Astrocyte of the cerebellum (primary cell): ENCODE results near the gene ZBTB2.

Experiments used
- DNase-seq: peaks from one replicate; pipeline ENCODE4 v3.0.0-alpha.2; 2011; ENCODE audit warnings: low read depth
- H3K4me3 ChIP-seq: 2 replicates; pipeline ENCODE4 v1.5.1; 2011; ENCODE audit warnings: mild to moderate bottlenecking, low read depth, low read length, moderate library complexity
- CTCF ChIP-seq: IDR thresholded peaks from 2 replicates; pipeline ENCODE4 v1.5.1; 2012; ENCODE audit warnings: low read length, low read depth, moderate library complexity, mild to moderate bottlenecking; ENCODE audit errors: missing control alignments
- in situ Hi-C: cut with HindIII; loops from 2 replicates; pipeline ENCODE4 v1.10.0; 2017; ENCODE audit warnings: low sequenced_read_pairs

Gene ZBTB2

GRCh38 chr6:151377095-151377494 lies 14.3 kb downstream of the ZBTB2 start:
- TF ChIP-seq CTCF, result no peak
- no peak overlapping the region for H3K4me3 ChIP-seq
- no peak for DNase-seq
- in situ Hi-C loops, result no loop called here

- no peak for DNase-seq
- H3K4me3 ChIP-seq, result no peak overlapping the region
- no peak for TF ChIP-seq CTCF
- in situ Hi-C loops, result no loop called here
These were observed 14.9 kb downstream of the ZBTB2 start for GRCh38 chr6:151376440-151376839.

GRCh38 chr6:151375833-151376232 lies 15.5 kb downstream of the ZBTB2 start:
- DNase-seq, result no peak
- TF ChIP-seq CTCF, result no peak
- in situ Hi-C loops, result no loop called here
- H3K4me3 ChIP-seq, result no peak overlapping the region

GRCh38 chr6:151374036-151374683 lies 17.2 kb downstream of the ZBTB2 start:
- DNase-seq, result no peak
- in situ Hi-C loops, result no loop called here
- no peak for TF ChIP-seq CTCF
- no peak overlapping the region for H3K4me3 ChIP-seq

- no peak for TF ChIP-seq CTCF
- no peak for DNase-seq
- H3K4me3 ChIP-seq, result no peak overlapping the region
- in situ Hi-C loops, result no loop called here
These were observed 19.2 kb downstream of the ZBTB2 start for GRCh38 chr6:151372164-151372563.

GRCh38 chr6:151370509-151371078 lies 20.8 kb downstream of the ZBTB2 start:
- no peak for DNase-seq
- no peak overlapping the region for H3K4me3 ChIP-seq
- in situ Hi-C loops, result no loop called here
- peak; percentile 54 for TF ChIP-seq CTCF

GRCh38 chr6:151365233-151365632 lies 26.1 kb downstream of the ZBTB2 start:
- in situ Hi-C loops, result no loop called here
- DNase-seq, result no peak
- no peak overlapping the region for H3K4me3 ChIP-seq
- TF ChIP-seq CTCF, result no peak
